HG03045 (cell line): ENCODE data around the gene TNFRSF8.

ENCODE experiments used
- ATAC-seq: cut with Tn5 transposase; IDR thresholded peaks from one replicate; pipeline ENCODE4 v1.9.1; 2021; ENCODE audit warnings: mild to moderate bottlenecking, moderate library complexity; ENCODE audit not compliant: unreplicated experiment

TNFRSF8 gene

DNA sequence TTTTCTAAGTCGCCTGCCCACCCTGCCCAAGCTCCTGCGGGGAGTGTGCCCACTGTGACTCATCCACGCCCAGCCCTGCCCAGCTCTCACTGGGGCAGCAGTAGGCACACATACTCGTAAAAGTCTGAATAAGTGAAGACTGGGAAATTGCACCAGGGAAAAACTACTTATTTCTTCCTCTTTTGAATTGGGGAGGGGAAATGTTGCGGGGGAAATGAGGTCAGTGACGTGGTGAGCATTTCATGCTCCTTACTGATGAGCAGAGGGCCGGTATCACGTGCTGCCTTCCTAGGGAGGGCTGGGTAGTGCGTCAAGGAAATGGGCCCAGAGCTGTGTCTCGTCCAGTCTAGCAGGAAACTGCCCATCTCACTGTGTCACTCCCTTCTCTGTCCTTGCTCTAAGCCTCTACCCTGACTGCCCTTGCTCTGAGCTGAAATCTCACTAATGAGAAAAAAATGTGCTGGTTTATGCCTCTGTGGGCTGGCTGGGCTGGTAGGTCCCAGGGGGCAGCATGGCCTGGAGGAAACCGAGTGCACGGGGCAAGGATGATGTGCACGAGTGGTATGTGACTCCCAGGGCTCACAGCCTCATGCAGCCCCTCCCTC, 90.2 kb downstream of the TNFRSF8 start:
- ATAC-seq = no peak

DNA sequence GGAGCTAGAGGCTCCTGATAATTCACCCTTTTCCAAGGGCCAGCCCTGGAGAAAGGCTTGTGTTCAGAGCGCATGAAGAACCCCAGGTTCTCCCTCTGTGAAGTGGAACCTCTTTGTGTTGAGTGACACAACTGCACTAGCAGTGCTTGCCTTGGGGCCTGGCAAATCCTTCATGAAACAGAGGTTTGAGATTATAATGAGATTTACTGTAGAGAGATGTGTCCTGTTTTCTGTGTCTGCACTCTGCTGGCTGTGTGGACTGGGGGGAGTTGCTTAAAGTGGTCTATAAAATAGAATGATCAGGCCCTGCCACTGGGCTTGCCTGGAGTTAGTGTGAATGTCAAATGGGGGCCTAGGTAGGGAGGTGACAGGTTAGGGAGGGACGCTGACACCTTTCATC, 92.2 kb downstream of the TNFRSF8 start:
- no peak for ATAC-seq

DNA sequence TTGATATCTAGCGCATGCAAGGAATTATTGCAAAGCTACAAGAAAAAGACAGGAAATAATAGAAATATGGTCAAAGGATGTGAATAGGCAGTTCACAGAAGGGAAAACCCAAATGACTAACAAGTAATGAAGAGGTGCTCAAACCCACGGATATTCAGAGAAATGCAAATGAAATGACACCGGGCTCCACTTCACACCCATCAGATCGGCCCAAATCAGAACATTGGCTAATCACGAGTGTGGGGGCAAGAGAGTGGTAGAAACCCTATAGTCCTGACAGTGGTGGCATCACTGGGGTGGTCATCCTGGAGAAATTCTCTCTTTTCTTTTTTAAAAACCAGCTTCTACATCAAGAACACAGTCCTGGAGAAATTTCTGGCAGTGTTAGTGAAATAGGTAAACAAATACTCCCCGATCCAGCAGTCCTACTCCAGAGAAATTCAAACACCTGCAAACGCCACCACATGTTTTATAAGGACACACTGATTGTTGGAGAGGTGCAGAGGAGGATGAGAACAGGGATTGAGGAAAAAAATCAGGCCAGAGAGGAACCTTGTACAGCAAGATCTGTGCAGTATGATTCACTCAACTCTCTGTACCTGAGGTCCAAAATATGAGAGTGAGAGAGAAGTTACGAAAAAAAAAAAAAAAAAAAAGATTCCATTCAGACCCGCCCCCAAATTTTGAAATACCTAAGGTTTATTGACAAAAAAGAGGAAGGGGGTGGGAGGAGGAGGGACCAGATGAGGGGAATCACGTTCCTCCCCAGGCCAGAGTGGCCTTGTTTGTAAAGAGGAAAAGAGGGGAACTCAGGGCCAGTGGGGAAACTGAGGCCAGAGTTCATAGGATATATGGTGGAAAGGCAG, 94.5 kb downstream of the TNFRSF8 start:
- ATAC-seq = no peak

DNA sequence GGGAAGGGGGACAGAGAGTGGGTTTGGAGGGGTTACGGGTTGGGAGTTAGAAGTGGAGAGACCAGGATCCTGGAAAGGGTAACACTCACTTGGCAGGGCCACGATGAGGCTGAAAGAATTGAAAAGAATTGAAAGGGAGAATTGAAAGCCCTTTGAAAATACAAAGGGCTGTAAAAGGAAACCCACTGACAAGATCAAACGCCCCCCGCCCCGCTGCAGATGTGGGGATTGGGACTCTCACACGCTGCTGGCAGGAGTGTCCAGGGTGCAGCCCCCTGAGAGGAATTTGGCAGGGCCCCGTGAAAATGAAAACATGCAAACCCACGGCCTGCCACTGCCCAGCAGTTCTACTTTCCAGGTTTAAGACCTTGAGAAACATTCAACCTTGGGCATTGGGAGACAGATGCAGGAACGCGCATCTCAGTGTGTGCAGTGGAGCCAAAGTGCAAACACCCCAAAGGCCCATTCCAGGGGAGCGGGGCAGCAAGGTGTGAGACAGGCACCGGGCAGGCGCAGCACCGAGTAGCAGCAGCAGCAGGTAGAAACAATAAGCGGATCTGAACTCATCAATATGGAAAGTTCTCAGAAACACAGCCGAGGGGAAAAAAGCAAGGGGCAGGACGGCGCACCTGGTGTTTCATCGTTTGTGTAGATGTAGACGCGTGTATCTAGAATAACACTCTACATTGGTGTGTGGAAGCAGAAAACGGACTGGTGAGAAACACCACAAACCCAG, 95.4 kb downstream of the TNFRSF8 start:
- no peak for ATAC-seq

DNA sequence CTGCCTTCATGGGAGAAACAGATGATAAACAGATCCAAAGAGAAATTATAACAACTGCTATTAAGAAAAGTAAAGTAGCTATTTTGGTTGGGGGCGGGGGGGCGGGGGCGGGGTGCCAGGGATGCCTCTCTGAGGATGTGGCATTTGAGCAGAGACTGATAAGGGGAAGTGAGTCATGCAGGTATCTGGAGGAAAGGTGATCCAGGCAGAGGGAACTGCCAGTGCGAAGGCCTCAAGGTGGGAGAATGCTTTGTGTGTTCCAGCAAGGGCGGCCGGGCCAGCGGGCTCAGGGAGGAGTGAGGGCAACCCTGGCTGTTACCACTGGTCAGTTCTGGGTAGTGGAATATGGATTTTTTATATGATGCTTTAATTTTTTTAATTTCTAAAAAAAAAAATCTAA, 96.7 kb downstream of the TNFRSF8 start:
- no peak for ATAC-seq

DNA sequence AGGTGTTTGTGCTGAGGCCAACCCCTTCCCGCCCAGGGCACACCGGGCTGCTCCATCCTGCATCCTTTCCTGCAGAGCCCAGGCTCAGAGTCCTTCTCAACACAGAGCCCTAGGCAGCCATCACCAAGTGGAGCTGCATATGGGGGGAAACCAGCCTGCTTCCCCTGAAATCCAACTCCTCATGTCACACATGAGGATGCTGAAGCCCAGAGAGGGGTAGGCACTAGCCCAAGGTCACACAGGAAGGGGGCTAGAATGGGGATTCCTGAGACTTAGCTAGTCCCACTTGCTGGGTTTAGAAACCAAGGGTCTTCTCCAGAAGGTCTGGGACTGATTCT, 98.2 kb downstream of the TNFRSF8 start:
- ATAC-seq = no peak

DNA sequence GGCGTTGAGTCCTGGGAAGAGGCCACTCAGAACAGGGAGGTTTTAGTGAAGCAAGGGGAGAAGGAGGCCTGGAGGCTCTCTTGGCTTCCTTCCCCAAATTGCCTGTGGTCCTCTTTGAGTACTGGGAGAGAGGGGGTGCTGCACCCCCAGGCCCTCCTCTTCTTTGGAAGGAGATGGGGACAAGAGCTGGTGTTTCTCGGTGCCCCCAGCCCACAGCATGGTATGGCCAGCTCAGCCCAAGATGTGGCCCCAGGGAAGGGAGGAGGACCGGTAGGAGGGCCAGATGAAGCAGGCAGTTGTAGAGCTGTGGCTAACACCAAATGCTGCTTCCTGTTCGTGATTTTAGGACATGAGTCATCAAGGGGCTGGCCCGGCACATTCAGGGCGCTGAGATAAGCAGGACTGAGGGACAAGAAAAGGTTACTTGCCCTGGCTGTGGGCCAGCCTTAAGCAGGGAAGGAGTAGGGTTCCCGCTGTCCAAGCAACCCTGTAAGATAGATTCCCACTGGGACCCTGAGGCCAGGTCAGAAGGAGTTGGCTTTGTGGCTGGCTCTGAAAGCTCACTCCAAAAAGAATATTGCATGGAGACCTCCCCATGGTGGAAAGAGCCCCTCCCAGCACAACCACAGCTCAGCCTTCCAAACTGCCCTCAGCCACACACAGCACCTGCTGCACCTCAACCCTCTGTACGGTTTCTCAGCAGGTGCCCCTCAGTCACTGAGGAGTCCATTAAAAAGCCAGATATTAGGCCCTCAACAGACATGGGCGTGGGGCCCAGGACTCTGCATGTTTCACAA, 98.8 kb downstream of the TNFRSF8 start:
- peak; percentile 75 for ATAC-seq

DNA sequence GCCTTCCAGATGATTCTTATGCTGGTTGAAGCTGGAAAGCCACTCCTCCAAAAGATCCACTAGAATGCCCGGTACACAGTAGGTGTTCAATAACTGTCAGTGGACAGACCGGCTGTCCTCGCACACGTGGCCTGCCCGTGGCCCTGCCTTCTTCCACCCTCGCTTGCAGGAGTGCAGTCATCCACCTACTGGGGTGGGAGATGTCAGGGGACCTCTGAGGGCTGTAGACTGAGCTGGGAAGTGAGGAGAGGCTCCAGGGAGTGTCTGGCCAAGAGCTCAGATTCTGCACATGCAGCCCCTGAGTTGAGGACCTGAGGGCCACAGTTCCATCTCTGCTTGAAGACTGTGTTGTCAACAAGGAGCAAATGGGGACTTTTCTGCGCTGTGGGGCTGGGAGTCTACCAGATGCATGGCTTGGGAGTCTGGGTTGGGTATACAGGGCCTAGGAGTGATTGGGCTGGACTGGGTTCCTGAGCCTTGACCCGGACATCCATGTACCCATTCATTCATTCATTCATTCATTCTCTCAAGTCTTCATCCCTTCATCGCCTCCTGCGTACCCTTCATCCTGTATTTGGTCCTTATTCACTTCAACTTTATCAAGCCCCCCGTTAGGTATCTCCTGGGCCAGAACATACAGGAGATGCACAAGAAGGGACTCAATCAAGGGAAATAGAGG, 99.5 kb downstream of the TNFRSF8 start:
- no peak for ATAC-seq

DNA sequence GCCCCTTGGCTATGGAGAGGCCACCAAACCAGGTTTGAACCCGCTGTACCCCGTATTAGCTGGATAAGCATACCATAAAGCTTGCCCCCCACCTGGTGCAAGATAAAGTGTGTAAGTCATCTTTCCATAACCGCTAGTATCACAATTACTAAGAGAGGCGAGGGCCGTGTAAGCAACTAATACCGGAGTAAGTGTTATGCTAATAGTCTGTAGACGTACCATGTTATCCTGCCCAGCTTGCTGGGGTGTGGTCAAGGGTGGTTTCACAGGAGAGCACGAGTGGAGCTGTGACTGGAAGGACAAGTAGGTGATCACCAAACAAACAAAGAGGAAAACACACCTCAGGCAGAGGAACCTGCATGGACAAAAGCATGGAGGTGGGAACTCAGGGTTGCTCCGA, 100.1 kb downstream of the TNFRSF8 start:
- no peak for ATAC-seq

DNA sequence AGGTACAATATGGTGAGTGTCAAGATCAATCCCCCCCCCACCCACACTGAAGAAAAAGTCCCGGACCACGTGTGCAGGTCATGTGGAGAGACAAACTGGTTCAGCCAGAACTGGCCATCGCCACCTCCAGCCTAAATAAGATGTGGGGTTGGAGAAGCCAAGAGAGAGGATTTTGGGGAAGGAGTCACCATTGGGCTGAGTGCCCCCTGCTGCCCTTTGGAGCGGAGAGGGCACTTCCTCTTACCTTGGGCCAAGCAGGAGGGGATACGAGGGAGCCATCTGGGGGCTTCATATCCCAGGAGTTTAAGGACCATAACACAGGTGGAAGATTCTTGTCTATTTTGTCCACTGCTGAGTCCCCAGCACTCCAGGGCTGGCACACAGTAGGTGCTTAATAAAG, 101.1 kb downstream of the TNFRSF8 start:
- no peak for ATAC-seq

DNA sequence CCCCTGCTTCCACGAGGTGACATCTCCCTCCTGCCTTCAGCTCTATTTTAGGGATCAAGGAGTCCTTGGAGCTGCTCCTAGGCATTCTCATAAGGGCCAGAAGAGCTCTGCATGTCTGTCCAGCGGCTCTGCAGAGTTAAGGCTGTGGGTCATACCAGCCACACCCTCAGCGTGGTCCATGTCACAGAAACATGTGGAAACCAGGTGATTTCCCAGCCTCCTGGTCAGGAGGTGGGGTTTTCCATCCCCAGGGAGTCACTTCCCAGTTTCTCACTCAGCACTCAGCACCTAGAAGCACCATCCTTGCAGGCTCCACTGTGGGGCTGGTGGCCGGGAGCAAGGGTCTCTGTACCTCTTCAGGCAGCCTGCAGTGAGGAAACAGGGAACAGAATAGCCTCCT, 102.2 kb downstream of the TNFRSF8 start:
- no peak for ATAC-seq

DNA sequence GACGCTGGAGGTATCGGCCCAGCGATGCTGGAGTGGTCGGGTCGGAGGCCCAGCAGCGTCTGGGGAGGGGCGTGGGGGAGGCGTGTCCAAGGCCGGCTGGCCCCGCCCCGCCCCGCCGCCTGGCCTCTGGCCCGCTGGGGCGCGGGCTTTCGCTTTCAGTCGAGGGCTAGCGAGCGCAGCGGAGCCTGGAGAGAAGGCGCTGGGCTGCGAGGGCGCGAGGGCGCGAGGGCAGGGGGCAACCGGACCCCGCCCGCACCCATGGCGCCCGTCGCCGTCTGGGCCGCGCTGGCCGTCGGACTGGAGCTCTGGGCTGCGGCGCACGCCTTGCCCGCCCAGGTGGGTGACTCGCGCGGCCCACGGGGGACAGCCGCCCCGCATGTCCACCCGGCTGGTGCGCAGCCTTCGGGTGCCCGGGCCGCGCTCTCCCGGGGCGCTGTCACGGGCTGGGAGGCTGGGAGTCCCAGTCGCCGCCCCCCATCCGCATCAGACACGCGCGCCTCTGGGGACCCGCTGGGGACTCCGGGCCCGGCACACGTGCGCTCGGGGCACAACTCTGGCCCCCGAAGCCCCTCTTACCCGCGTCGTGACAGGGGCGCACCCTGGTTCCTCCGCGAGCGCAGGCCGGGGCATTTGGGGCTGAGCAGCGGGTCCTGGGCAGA, 103.9 kb downstream of the TNFRSF8 start, which contains the start of gene TNFRSF1B:
Gene TNFRSF1B, plus strand, starts transcription at position 158 of the 659 bp plus-strand sequence. Its CDS starts 101 bp downstream, at position 259.
- peak; percentile 55 for ATAC-seq

DNA sequence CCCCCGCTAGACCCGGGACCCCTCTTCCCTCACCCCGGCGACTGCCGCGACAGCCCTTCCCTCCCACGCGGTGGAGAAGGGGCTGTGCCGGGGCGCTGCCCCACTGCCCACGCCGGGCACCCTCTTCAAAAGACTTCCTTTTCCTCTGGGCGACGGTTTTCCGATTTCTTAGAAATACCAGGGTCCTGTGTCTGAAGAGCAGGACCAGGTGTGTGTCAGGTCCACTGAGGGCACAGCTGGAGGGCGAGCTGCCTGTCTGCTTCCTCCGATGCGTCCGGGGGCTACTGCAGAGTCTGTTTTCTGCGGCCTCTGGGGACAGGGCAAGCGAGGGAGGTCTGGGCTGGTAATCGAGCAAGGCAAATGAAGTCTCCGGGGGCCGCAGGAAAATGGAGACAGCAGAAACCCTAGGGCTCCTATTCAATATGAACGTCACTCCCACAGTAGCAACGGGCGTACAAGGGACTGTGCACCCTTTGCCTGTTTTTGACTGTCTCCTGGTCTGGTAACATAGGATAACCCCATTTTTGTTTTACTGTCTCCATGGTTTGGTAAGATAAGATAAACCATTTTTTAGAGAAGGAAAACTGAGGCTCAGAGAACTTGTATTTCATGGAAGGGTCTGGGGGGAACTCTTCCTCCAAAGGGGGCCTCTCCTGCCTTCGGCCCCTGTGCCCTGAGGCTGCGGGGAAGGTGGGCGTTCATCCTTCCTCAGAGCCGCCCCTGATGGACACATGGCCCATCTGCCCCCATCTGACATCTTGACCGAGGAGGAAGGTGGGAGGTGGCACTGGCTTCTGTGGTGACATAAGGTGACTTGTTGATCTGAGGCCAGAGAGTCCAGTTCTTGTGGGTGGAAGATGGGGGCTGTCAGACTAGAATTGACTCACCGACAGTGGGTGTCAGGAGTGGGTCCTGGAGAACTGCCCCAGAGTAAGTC, 104.7 kb downstream of the TNFRSF8 start:
- ATAC-seq = peak; percentile 11

DNA sequence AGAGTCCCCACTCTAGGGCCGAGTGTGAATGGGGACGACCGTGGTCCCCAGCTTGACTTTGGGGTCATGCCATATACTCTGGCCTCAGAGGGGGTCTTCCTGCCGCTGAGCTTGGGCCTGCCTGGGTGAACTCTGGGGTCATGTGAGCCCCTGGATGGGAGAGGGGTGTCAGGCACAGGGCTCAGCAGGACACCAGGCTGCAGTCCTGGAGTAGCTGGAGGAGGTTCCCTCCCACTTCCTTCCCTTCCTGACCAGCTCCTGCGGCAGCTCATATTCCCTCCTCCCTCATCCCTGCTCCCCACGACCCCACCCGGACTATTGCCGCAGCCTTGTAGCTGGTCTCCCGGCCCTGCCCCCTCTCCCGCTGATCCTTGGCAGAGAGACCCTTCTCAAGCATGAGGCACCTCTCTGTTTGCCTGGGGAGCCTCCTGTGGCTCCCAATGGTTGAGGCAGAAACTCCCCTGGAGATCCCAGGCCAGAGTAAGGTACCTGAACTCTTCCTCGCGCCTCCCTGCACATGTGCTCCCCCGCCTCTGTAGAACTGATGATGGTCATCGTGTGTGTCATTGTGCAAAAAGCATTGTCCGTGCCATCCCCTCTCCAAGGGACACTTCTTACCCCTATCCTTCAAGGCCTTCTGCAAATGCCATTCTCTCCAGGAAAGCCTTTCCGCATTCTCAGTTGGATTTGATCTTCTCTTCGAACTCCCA, 105.5 kb downstream of the TNFRSF8 start:
- no peak for ATAC-seq

DNA sequence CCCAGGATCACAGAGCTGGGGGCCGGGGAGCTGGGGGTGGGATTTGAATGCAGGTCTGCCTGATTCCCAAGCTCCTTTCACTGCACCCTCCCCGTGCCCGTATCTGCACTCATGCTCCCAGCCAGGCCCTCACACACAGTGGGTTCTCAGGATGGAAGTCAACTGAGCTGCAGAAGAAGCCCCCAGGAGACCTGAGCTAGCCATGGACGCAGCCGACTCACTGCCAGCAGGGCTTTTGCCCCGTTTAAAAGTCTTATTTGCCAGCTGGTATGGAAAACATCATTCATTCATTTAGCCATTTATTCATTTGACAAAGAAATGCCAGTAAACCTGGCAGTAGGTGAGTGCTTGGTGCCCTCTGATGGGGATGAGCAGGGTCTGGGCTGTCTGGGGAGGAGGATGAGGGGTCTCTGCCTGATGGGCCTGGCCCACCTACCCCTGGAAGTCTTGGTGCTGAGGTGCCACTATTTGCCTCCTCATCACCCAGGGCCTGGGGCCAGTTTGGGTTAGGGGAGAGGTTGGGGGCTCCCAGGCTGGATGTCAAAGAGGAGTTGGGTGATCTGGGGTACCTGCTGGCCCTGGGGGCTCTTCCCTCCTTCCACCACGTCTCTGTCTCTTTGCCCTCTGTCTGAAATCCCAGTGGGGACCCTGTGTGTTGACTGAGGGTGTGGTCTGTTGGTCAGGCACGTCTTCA, 106.5 kb downstream of the TNFRSF8 start:
- ATAC-seq = no peak

DNA sequence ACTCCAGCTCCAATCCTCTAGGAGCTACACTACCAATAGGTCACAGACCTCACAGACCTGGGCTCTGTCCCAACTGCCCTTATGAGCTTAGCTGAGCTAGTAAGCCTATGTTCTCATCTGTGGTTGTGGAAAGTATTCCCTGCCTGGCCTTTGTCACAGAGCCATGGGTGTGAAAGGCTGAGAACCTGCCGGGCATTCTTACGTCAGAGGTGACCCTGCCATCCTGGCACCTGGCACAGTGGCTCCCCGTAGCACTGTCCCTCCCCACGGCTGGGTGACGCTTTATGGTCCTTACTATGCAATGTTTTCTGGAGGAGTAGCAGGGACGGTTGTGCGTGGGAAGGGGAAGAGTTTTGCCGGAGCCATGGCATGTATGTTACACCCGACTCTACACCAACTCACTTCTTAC, 107.2 kb downstream of the TNFRSF8 start:
- no peak for ATAC-seq

DNA sequence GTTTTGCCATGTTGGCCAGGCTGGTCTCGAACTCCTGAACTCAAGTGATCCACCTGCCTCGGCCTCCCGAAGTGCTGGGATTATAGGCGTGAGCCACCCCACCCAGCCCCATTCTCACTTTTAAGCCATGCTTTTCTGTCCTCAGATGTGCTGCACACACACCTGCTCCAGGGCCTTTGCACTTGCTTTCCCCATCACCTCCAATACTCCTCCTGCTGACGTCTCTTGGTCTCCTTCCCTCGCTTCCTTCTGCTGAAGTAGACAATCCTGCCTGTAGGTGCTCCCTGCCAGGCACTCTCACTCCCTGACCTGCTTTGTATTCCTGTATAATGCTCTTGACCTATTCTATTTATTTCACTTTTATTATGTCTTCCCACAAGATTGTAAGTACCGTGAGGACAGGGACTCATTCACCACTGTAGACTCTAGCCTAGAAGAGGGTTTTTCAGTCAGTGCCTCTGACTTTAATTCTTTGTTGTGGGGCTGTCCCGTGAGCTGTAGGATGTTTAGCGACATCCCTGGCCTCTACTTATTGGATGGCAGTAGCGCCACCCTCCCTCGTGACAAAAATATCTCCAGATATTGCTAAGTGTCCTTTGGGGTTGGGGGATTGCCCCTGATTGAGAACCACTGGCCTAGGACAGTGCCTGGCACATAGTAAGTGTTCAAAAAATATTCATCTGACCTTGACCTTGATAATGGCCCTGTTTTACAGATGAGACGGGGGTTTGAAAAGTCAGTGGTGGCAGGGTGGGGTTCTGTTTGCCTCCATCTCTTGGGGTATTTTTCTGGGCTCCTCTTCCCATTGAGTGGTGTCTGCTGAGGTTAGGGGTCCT, 108.3 kb downstream of the TNFRSF8 start:
- ATAC-seq = no peak
